ENCODE measurements around the gene PPFIBP1.
A peak's percentile ranks its signal among the peaks of the same experiment; 100 is the strongest.
"Not testable (repeated sequence)": the region's sequence is repeated elsewhere in the genome, so short reads cannot be mapped to it uniquely, and the experiment has no call there.

The PPFIBP1 gene

DNA sequence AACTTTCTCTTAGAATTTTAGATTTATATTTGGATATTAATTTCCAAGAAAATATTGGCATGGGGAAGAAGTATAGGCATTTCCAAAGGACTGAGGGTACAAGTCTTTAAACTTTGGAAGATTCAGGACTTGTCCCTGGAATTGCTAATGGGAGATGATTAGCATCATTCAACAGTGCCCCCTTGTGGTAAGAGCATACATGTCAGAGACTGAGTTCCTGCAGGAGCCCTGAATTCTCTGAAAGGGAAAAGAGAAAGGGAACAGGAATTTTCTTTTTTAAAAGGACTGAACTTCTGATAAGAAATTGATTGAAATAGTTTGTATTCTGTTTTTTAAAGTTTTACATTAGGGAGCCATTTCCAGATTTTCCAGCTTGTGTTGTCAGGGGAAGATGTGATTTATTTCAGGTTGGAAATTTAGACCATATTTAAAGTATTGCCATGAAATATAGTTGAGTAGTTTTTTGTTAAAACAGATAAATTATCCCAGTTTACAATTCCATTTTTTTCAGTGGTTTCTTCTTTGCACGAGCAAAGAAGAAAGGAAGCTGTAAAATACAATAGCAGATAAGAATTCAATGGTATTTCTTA is 128.3 kb downstream of the PPFIBP1 start:
- peak; percentile 77 for DNase-seq (ENCODE audit: low read depth)
- H3K4me3 ChIP-seq (ENCODE audit: low read depth, low read length): no peak overlapping the region
- TF ChIP-seq, protein P1, sequence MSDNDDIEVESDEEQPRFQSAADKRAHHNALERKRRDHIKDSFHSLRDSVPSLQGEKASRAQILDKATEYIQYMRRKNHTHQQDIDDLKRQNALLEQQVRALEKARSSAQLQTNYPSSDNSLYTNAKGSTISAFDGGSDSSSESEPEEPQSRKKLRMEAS (IDR thresholded peaks at IDR 0.05; ENCODE audit: low read depth, low read length): no peak
- TF ChIP-seq MYC (IDR thresholded peaks at IDR 0.05; ENCODE audit: low read depth, low read length) (peak; percentile 26; the same call in 1 of the 2 replicates), POLR2A (IDR thresholded peaks at IDR 0.05; ENCODE audit: extremely low read depth, insufficient read length) (no peak)
- TF ChIP-seq, protein P2, sequence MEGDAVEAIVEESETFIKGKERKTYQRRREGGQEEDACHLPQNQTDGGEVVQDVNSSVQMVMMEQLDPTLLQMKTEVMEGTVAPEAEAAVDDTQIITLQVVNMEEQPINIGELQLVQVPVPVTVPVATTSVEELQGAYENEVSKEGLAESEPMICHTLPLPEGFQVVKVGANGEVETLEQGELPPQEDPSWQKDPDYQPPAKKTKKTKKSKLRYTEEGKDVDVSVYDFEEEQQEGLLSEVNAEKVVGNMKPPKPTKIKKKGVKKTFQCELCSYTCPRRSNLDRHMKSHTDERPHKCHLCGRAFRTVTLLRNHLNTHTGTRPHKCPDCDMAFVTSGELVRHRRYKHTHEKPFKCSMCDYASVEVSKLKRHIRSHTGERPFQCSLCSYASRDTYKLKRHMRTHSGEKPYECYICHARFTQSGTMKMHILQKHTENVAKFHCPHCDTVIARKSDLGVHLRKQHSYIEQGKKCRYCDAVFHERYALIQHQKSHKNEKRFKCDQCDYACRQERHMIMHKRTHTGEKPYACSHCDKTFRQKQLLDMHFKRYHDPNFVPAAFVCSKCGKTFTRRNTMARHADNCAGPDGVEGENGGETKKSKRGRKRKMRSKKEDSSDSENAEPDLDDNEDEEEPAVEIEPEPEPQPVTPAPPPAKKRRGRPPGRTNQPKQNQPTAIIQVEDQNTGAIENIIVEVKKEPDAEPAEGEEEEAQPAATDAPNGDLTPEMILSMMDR (IDR thresholded peaks at IDR 0.05; ENCODE audit: low read depth, low read length): peak; percentile 99

DNA sequence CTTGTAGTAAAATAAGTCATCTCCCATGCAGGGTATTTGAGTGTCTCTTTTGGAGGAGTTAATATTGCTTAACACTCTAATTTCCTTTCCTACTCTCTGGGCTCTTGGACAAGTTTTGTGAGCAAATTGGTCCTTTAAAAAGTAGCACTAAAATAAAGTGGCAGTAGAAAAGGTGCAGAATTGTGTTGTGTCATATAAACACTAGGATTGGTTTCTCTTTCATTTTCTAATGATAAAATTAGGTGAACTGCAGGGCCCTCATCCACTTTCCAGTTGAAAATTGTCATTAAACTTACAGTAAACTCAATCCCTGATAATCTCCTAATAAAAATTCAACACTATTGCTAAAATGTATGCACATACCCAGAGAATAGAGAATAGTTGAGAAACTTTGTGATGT is 129.7 kb downstream of the PPFIBP1 start:
- H3K4me3 ChIP-seq (ENCODE audit: low read depth, low read length): no peak overlapping the region
- DNase-seq (ENCODE audit: low read depth): no peak

DNA sequence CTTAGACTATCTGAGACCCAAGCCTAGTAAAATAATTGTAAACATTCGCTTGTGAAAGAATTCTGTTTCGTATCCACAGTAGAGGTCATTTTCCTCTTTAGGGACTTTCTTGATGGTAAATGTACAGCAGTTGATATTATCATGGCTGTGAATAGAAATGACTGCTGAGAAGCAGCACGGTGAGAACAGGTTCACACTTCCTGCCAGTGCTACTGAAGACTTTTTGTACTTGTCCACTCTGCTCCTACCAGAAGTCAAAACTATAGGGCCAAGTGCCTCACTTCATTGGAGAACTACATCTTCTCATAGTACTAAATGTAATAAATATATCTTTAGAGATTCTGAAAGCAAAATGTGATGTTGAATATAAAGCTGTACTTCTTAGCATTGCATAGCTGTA is 131.5 kb downstream of the PPFIBP1 start:
- not testable (repeated sequence) for H3K4me3 ChIP-seq (ENCODE audit: low read depth, low read length); DNase-seq (ENCODE audit: low read depth)

More for the DNA sequence above, 129.7 kb downstream of the PPFIBP1 start:
- TF ChIP-seq, protein P1 (IDR thresholded peaks at IDR 0.05; ENCODE audit: low read depth, low read length): no peak
- no peak for TF ChIP-seq MYC (IDR thresholded peaks at IDR 0.05; ENCODE audit: low read depth, low read length)
- TF ChIP-seq POLR2A (IDR thresholded peaks at IDR 0.05; ENCODE audit: extremely low read depth, insufficient read length): no peak

DNA sequence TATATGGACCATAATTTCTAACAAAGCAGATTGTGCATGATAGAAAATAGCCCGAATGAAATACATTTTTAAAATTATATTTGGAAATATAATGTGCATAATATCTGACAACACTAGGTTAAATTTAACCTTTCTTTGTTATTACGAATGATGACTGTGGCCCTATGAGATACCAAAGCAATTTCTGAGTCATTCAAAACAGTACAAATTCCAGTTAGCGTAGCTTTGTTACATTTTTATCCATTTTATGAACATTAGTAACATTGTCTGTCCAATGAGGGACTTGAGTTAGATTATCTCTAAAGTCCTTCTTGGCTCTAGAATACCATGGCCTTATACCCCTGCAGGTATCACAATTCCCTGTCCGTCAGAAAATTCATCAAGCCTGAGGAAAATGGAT is 133.3 kb downstream of the PPFIBP1 start:
- DNase-seq (ENCODE audit: low read depth): no peak

DNA sequence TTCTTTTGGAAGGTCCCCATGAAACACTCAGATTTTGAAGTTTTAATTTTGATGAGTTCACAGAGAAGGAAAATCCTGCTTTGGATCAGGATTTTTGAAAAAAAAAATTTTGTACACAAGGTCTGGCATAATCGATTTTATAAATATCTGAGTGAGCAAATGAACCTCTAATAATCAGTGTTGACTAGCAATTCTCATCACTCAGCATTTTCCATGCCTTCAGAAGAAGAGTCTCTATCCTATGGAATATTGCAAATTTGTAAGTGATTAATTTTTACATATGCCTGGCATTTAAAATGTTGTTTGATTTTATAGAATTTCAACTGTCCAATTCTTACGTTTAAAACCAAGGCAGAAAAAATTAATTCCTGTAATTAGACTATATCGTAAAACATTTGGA is 141.7 kb downstream of the PPFIBP1 start:
- TF ChIP-seq POLR2A (IDR thresholded peaks at IDR 0.05; ENCODE audit: extremely low read depth, insufficient read length) (no peak), MYC (IDR thresholded peaks at IDR 0.05; ENCODE audit: low read depth, low read length) (no peak)
- TF ChIP-seq, protein P2 (IDR thresholded peaks at IDR 0.05; ENCODE audit: low read depth, low read length): no peak
- TF ChIP-seq, protein P1 (IDR thresholded peaks at IDR 0.05; ENCODE audit: low read depth, low read length): no peak
- DNase-seq (ENCODE audit: low read depth): no peak
- no peak overlapping the region for H3K4me3 ChIP-seq (ENCODE audit: low read depth, low read length)

More for the DNA sequence above, 133.3 kb downstream of the PPFIBP1 start:
- H3K4me3 ChIP-seq (ENCODE audit: low read depth, low read length): no peak overlapping the region
- TF ChIP-seq POLR2A (IDR thresholded peaks at IDR 0.05; ENCODE audit: extremely low read depth, insufficient read length): no peak
- TF ChIP-seq, protein P2 (IDR thresholded peaks at IDR 0.05; ENCODE audit: low read depth, low read length): no peak

DNA sequence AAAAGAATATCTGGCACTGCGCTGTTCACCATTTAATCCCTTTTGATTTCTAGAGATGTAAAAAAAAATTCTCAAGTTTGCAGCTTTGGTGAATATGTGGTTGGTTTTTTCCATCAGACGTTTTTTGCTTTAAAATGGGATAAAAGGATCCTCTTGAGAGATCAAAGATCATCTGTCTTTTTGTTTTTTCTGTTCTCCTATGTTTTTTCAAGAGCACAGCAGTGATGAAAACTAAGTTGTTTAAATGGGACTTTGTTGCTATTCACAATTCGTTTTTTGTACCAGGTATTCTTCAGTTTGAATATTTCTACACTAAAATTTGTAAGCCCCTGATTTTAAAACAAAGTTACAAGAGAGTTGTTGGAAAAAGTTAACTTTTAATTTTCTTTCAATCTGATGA is 142.5 kb downstream of the PPFIBP1 start:
- no peak for DNase-seq (ENCODE audit: low read depth)
- no peak for TF ChIP-seq MYC (IDR thresholded peaks at IDR 0.05; ENCODE audit: low read depth, low read length)
- TF ChIP-seq, protein P2 (IDR thresholded peaks at IDR 0.05; ENCODE audit: low read depth, low read length): no peak
- TF ChIP-seq, protein P1 (IDR thresholded peaks at IDR 0.05; ENCODE audit: low read depth, low read length): no peak
- TF ChIP-seq POLR2A (IDR thresholded peaks at IDR 0.05; ENCODE audit: extremely low read depth, insufficient read length): no peak

DNA sequence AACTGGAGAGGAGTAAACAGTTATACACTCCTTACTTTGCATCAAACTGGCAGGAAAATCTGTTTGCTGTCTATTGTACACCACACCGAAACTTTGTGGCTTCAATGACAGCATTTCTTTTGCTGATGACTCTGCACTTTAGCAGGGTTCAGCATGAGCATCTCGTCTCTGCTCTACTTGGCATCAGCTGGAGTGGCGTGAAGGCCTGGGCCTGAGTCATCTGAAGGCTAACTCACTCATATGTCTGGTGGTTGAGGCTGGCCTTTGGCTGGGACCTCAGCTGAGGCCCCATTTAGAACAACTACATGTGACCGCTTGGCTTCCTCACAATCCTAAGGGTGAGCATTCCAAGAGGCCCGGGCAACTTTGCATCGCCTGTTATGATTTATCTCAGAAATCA is 143.5 kb downstream of the PPFIBP1 start:
- no peak for DNase-seq (ENCODE audit: low read depth)
- TF ChIP-seq MYC (IDR thresholded peaks at IDR 0.05; ENCODE audit: low read depth, low read length) (no peak), POLR2A (IDR thresholded peaks at IDR 0.05; ENCODE audit: extremely low read depth, insufficient read length) (no peak)
- TF ChIP-seq, protein P2 (IDR thresholded peaks at IDR 0.05; ENCODE audit: low read depth, low read length): no peak
- TF ChIP-seq, protein P1 (IDR thresholded peaks at IDR 0.05; ENCODE audit: low read depth, low read length): no peak
- no peak overlapping the region for H3K4me3 ChIP-seq (ENCODE audit: low read depth, low read length)

More for the DNA sequence above, 142.5 kb downstream of the PPFIBP1 start:
- no peak overlapping the region for H3K4me3 ChIP-seq (ENCODE audit: low read depth, low read length)
